A549 (cell line): ENCODE measurements around the gene TNFAIP6.

Experiments used
- BCL3 ChIP-seq: fragments of >200 bp; sonication (Bioruptor Twin); formaldehyde crosslinking; IDR thresholded peaks from 3 replicates; pipeline ENCODE4 v1.6.1; 2016
- CHD4 ChIP-seq: fragments of 200-600 bp; sonication (generic); IDR thresholded peaks from 2 replicates; pipeline ENCODE4 v1.6.1; 2016; ENCODE audit warnings: antibody characterized with exemption, mild to moderate bottlenecking, borderline replicate concordance
- FOSB ChIP-seq: fragments of 250-450 bp; sonication (Bioruptor Pico); IDR thresholded peaks from 2 replicates; pipeline ENCODE4 v1.5.0; 2020; ENCODE audit warnings: mild to moderate bottlenecking, moderate library complexity
- TF ChIP-seq, protein P1 (sequence below): fragments of >200 bp; sonication (Bioruptor Twin); formaldehyde crosslinking; IDR thresholded peaks from 3 replicates; pipeline ENCODE4 v1.5.1; 2016

DNA sequence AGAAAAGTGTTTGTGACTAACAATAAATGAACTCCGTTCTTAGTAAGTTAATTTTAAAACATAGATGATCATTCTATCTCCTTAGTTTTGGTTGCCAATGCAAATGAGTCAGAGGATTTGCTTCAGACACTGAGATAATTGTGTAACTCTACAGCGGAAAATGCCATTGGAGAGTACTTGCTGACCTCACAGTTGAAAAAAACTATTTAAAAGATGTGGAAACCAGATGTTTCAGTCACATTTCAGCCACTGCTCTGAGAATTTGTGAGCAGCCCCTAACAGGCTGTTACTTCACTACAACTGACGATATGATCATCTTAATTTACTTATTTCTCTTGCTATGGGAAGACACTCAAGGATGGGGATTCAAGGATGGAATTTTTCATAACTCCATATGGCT is at the start of gene TNFAIP6:
- TF ChIP-seq FOSB (no peak), CHD4 (no peak), BCL3 (no peak)
- TF ChIP-seq, protein P1, sequence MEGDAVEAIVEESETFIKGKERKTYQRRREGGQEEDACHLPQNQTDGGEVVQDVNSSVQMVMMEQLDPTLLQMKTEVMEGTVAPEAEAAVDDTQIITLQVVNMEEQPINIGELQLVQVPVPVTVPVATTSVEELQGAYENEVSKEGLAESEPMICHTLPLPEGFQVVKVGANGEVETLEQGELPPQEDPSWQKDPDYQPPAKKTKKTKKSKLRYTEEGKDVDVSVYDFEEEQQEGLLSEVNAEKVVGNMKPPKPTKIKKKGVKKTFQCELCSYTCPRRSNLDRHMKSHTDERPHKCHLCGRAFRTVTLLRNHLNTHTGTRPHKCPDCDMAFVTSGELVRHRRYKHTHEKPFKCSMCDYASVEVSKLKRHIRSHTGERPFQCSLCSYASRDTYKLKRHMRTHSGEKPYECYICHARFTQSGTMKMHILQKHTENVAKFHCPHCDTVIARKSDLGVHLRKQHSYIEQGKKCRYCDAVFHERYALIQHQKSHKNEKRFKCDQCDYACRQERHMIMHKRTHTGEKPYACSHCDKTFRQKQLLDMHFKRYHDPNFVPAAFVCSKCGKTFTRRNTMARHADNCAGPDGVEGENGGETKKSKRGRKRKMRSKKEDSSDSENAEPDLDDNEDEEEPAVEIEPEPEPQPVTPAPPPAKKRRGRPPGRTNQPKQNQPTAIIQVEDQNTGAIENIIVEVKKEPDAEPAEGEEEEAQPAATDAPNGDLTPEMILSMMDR, result no peak
